ENCODE data around the gene INO80.

GRCh38 chr15:40990789-40991188 is 125.3 kb downstream of the INO80 start:
- TF ChIP-seq CTCF (IDR thresholded peaks at IDR 0.05) (no peak), POLR2A (IDR thresholded peaks at IDR 0.05) (no peak), POLR2AphosphoS5 (IDR thresholded peaks at IDR 0.05) (no peak)

Data from breast epithelium (tissue), 3 donors.